K562 (cell line): ENCODE data around the gene TMEM158. TPM values are rescaled to one million over a fixed set of nuclear protein-coding genes. Genes with fewer than 3 reads are reported as not detected.

ENCODE experiments used
- ATAC-seq: fragments of 200-7000 bp; cut with Tn5 transposase; 3 replicates; pipeline ENCODE4 v1.9.1; 2020; ENCODE audit warnings: moderate library complexity
- BruUV-seq: library from RNA; stranded (reverse); fragments of 400-500 nt; replicated peaks from 2 replicates; lab custom pipeline; 2021; lab: Mats Ljungman, UMichigan
- CTCF ChIA-PET: fragments of 300-600 bp; formaldehyde crosslinking; extraction: SDS; loops from one replicate; lab custom pipeline; 2021; ENCODE audit warnings: low intra/inter-chr PET ratio; lab: Yijun Ruan, JAX
- POLR2A ChIA-PET: fragments of 300-600, 350-650 bp; sonication (Branson Sonifier 250); formaldehyde crosslinking; extraction: SDS; loops from one replicate; lab custom pipeline; 2021; ENCODE audit warnings: antibody characterized with exemption, inconsistent platforms; lab: Yijun Ruan, JAX
- DNase-seq, 4 experiments: peaks; one replicate each; pipeline versions ENCODE4 v3.0.0 to v3.0.0-alpha.2; 2011 to 2018; ENCODE audit warnings: low spot score in 3 of 4, mixed read lengths in 3 of 4; ENCODE audit errors: extremely low read depth in 1 of 4
- FAIRE-seq: peaks from 2 replicates; lab custom pipeline; 2011; peaks lifted over from hg19 to GRCh38; lab: Jason Lieb, UNC
- H2AFZ ChIP-seq: 2 replicates; pipeline ENCODE4 v1.6.0; 2011; ENCODE audit warnings: low read depth, low read length, control low read depth, inconsistent platforms
- H3K27ac ChIP-seq: fragments of 200-600 bp; 3 replicates; pipeline ENCODE4 v1.8.0; 2011; ENCODE audit warnings: low read depth, mild to moderate bottlenecking, control low read depth, inconsistent platforms, low read length, moderate library complexity, mixed read lengths; ENCODE audit errors: extremely low read depth
- H3K27me3 ChIP-seq, 2 experiments: fragments of 300-600 bp in 1 of 2; 2 replicates in 1 of 2; 3 replicates in 1 of 2; pipeline versions ENCODE4 v1.6.0 to v1.8.0; 2011; ENCODE audit warnings: inconsistent platforms in 2 of 2, low read length in 2 of 2, mild to moderate bottlenecking in 1 of 2, mixed read lengths in 1 of 2, moderate library complexity in 1 of 2; ENCODE audit not compliant: control insufficient read depth in 2 of 2, insufficient read depth in 2 of 2
- H3K36me3 ChIP-seq: fragments of 300-600 bp; 3 replicates; pipeline ENCODE4 v1.8.0; 2011; ENCODE audit warnings: mild to moderate bottlenecking, low read length, inconsistent platforms; ENCODE audit not compliant: control insufficient read depth, insufficient read depth
- H3K4me1 ChIP-seq, 2 experiments: fragments of 200-600 bp in 1 of 2; replicated peaks in 1 of 2; 2 replicates in 1 of 2; 3 replicates in 1 of 2; pipeline versions ENCODE4 v1.5.1 to v1.8.0; 2011; ENCODE audit warnings: inconsistent platforms in 2 of 2, low read length in 2 of 2, mild to moderate bottlenecking in 1 of 2, mixed read lengths in 1 of 2, moderate library complexity in 1 of 2; ENCODE audit not compliant: control insufficient read depth in 2 of 2, insufficient read depth in 2 of 2
- H3K4me2 ChIP-seq: 2 replicates; pipeline ENCODE4 v1.6.1; 2011; ENCODE audit warnings: low read length, control low read depth, inconsistent platforms, mixed read lengths; ENCODE audit not compliant: insufficient read depth
- H3K4me3 ChIP-seq: fragments of 200-600 bp; sonication (generic), shearing (Covaris generic); 2 replicates; pipeline ENCODE4 v1.5.1; 2016; ENCODE audit warnings: control low read depth, inconsistent platforms
- H3K79me2 ChIP-seq: fragments of 200-600 bp; 3 replicates; pipeline ENCODE4 v1.8.0; 2011; ENCODE audit warnings: low read length, inconsistent platforms; ENCODE audit not compliant: control insufficient read depth, insufficient read depth
- H3K9ac ChIP-seq, 2 experiments: 2 replicates each; pipeline versions ENCODE4 v1.6.0 to v1.6.1; 2011; ENCODE audit warnings: low read depth in 2 of 2, low read length in 2 of 2, control low read depth in 1 of 2, inconsistent platforms in 1 of 2, mild to moderate bottlenecking in 1 of 2, mixed read lengths in 1 of 2; ENCODE audit not compliant: insufficient read depth in 1 of 2
- H3K9me1 ChIP-seq: one replicate; pipeline ENCODE4 v1.6.0; 2011; ENCODE audit warnings: inconsistent platforms, mild to moderate bottlenecking, low read length, moderate library complexity; ENCODE audit not compliant: control insufficient read depth, insufficient read depth
- H3K9me3 ChIP-seq: replicated peaks from 2 replicates; pipeline ENCODE4 v1.5.1; 2011; ENCODE audit warnings: low read depth, low read length, inconsistent platforms; ENCODE audit not compliant: control insufficient read depth, insufficient read depth
- H4K20me1 ChIP-seq: replicated peaks from 2 replicates; pipeline ENCODE4 v1.6.1; 2011; ENCODE audit warnings: low read length, inconsistent platforms, mixed read lengths; ENCODE audit not compliant: control insufficient read depth, insufficient read depth
- C11orf30 ChIP-seq: fragments of 450-650 bp; IDR thresholded peaks from 2 replicates; pipeline ENCODE4 v1.6.1; 2016; ENCODE audit warnings: low read depth, mild to moderate bottlenecking
- HDAC3 ChIP-seq: fragments of 450-650 bp; IDR thresholded peaks from 2 replicates; pipeline ENCODE4 v1.6.1; 2018; ENCODE audit warnings: borderline replicate concordance, mild to moderate bottlenecking, moderate library complexity; ENCODE audit not compliant: partially characterized antibody
- KDM1A ChIP-seq, 2 experiments: fragments of 450-650 bp; IDR thresholded peaks; 2 replicates each; pipeline ENCODE4 v1.6.1; 2016; ENCODE audit warnings: mild to moderate bottlenecking in 2 of 2
- MAFF ChIP-seq: IDR thresholded peaks from 2 replicates; pipeline ENCODE4 v1.6.1; 2012; ENCODE audit warnings: low read length, improper control_type of control experiment
- NCOA1 ChIP-seq: fragments of 450-650 bp; IDR thresholded peaks from 2 replicates; pipeline ENCODE4 v1.6.1; 2016; ENCODE audit warnings: low read depth
- NONO ChIP-seq, 2 experiments: fragments of 200-400 bp in 1 of 2; fragments of 450-650 bp in 1 of 2; formaldehyde crosslinking in 1 of 2; IDR thresholded peaks; 2 replicates each; pipeline ENCODE4 v1.6.1; 2017; ENCODE audit warnings: low read depth in 2 of 2, mild to moderate bottlenecking in 2 of 2, moderate library complexity in 2 of 2, low read length in 1 of 2
- RFX1 ChIP-seq: fragments of 450-650 bp; IDR thresholded peaks from 2 replicates; pipeline ENCODE4 v1.6.1; 2016; ENCODE audit warnings: mild to moderate bottlenecking, moderate library complexity
- SMC3 ChIP-seq: conservative IDR thresholded peaks from 2 replicates; pipeline ENCODE4 v1.6.1; 2011; ENCODE audit warnings: low read depth, low read length, improper control_type of control experiment; ENCODE audit not compliant: insufficient read depth
- ZFP36 ChIP-seq: fragments of 150-350 bp; IDR thresholded peaks from 2 replicates; pipeline ENCODE4 v1.6.1; 2018; ENCODE audit warnings: low read length, low read depth; ENCODE audit not compliant: partially characterized antibody
- WGBS: fragments of 100-300 bp; shearing (Covaris generic); methylation state at CpG from one replicate; pipeline ENCODE4 v1.1.6; 2016; ENCODE audit warnings: low coverage, mixed read lengths; ENCODE audit not compliant: insufficient coverage; ENCODE audit errors: missing lambda C conversion rate; 5-methylcytosine and 5-hydroxymethylcytosine counted together
- in situ Hi-C: fragments of 300-500 bp; cut with MboI; formaldehyde crosslinking; loops from 4 replicates; pipeline ENCODE4 v1.15.0; 2018; ENCODE audit warnings: inconsistent platforms, mixed read lengths
- intact Hi-C: fragments of 100-400 bp; cut with micrococcal nuclease; formaldehyde crosslinking; loops from 2 replicates; pipeline ENCODE4 v1.14.2; 2022
- polyA plus RNA-seq, 8 experiments: library from polyadenylated mRNA; depleted of rRNA in 4 of 8; stranded (reverse) in 5 of 8; unstranded in 3 of 8; fragments of >200 nt; fragmentation: Nextera tagmentation in 2 of 8; fragmentation: Illumina TruSeq in 1 of 8; extraction: Ambion mirVana in 2 of 8; extraction: Trizol in 1 of 8; gene quantifications; 2 replicates each; pipeline versions ENCODE4 v1.2.1 to v1.2.3, GENCODE V29; 2011 to 2014; ENCODE audit warnings: inconsistent platforms in 1 of 8, missing spikeins in 1 of 8
- total RNA-seq, 7 experiments: library from RNA; depleted of rRNA in 6 of 7; stranded (reverse); fragments of >200 nt in 6 of 7; fragmentation: Illumina TruSeq in 2 of 7; extraction: Trizol in 2 of 7; gene quantifications; 2 replicates each; pipeline versions ENCODE4 v1.2.1 to v1.2.3, GENCODE V29; 2011 to 2021; ENCODE audit warnings: low replicate concordance in 1 of 7
- TF ChIP-seq, protein P1 (sequence below): sonication (generic); formaldehyde crosslinking; IDR thresholded peaks from 2 replicates; pipeline ENCODE4 v1.8.1; 2023; ENCODE audit warnings: mild to moderate bottlenecking, missing genetic modification reagents, moderate library complexity
- TF ChIP-seq, protein P2 (sequence below): sonication (generic); formaldehyde crosslinking; IDR thresholded peaks from 2 replicates; pipeline ENCODE4 v1.8.0; 2023; ENCODE audit warnings: mild to moderate bottlenecking, missing genetic modification reagents
- TF ChIP-seq, protein P3 (sequence below): fragments of 450-650 bp; IDR thresholded peaks from 2 replicates; pipeline ENCODE4 v1.6.1; 2017; ENCODE audit warnings: antibody characterized with exemption, mild to moderate bottlenecking

TMEM158 gene
- total and polyA plus RNA-seq, 9 of the 15 experiments (the other 6 are each of a cell fraction or from before 2014, with no cell fraction given): 2.2 to 46.5 (median 8.4) TPM

DNA sequence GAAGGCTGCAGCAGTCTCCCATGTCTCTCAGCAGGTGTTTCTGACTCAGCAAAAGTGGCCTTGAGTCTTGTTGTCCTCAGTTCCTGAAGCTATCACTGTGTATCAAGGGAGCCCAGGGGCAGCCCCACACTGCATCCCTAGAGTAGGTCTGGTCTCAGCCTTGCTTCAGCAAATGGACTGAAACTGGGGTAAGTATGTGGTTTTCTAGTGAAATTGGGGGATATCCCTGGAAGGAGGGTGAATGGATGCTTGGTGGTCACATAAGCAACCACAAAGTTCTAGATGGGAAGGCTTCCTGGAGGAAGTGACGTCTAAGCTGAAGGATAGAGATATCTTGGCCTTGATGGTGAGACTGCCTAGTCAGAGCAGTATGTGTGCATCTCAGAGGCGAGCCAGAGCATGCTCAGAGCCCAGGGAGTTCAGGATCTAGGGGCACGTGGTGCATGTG is 38.4 kb downstream of the TMEM158 start:
- Histone ChIP-seq H3K9me3 (no peaks in the 10 kb centered on the region), H3K36me3 (no peaks in the 10 kb centered on the region), H3K27ac (no peak overlapping the region), H3K4me2 (no peak overlapping the region; the same call in 1 of the 2 replicates), H3K9me1 (peaks cover 6% of the 10 kb centered on the region), H3K9ac (no peak overlapping the region), H3K4me3 (no peak overlapping the region), H4K20me1 (no peaks in the 10 kb centered on the region), H3K27me3 (no peaks in the 10 kb centered on the region), H2AFZ (no peak overlapping the region), H3K79me2 (no peaks in the 10 kb centered on the region), H3K4me1 (peaks cover 15 to 31% of the 10 kb centered on the region in 2 experiments)
- FAIRE-seq (no peak), ATAC-seq (no peak), DNase-seq (no peak)
- ChIA-PET CTCF (no interaction called here), POLR2A (interaction anchor here (1.0 kb wide), 1 partner anchor 16 kb away, joined by 3 read pairs; no protein-coding TSS in a partner anchor)
- 19% methylated on average over 3 of the region's 3 CpGs for WGBS
- in situ Hi-C loops (no loop called here), intact Hi-C loops (no loop called here)
- BruUV-seq: no TSS peak
- TF ChIP-seq, protein P1, sequence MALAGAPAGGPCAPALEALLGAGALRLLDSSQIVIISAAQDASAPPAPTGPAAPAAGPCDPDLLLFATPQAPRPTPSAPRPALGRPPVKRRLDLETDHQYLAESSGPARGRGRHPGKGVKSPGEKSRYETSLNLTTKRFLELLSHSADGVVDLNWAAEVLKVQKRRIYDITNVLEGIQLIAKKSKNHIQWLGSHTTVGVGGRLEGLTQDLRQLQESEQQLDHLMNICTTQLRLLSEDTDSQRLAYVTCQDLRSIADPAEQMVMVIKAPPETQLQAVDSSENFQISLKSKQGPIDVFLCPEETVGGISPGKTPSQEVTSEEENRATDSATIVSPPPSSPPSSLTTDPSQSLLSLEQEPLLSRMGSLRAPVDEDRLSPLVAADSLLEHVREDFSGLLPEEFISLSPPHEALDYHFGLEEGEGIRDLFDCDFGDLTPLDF (CRISPR knock-in tag): no peak
- TF ChIP-seq RFX1 (no peak), NCOA1 (no peak), MAFF (peak; percentile 42; the same call in 1 of the 2 replicates), SMC3 (no peak), NONO (IDR thresholded peaks at IDR 0.05; ENCODE audit: low read depth in 2 of 2, low read length in 1 of 2) (no peak), KDM1A (IDR thresholded peaks at IDR 0.05) (0 out of 4 replicates have a peak, but pooled peaks of 1 of the 2 experiments have one; percentile 25), C11orf30 (peak; percentile 75), HDAC3 (no peak), ZFP36 (peak; percentile 88)
- TF ChIP-seq, protein P2, sequence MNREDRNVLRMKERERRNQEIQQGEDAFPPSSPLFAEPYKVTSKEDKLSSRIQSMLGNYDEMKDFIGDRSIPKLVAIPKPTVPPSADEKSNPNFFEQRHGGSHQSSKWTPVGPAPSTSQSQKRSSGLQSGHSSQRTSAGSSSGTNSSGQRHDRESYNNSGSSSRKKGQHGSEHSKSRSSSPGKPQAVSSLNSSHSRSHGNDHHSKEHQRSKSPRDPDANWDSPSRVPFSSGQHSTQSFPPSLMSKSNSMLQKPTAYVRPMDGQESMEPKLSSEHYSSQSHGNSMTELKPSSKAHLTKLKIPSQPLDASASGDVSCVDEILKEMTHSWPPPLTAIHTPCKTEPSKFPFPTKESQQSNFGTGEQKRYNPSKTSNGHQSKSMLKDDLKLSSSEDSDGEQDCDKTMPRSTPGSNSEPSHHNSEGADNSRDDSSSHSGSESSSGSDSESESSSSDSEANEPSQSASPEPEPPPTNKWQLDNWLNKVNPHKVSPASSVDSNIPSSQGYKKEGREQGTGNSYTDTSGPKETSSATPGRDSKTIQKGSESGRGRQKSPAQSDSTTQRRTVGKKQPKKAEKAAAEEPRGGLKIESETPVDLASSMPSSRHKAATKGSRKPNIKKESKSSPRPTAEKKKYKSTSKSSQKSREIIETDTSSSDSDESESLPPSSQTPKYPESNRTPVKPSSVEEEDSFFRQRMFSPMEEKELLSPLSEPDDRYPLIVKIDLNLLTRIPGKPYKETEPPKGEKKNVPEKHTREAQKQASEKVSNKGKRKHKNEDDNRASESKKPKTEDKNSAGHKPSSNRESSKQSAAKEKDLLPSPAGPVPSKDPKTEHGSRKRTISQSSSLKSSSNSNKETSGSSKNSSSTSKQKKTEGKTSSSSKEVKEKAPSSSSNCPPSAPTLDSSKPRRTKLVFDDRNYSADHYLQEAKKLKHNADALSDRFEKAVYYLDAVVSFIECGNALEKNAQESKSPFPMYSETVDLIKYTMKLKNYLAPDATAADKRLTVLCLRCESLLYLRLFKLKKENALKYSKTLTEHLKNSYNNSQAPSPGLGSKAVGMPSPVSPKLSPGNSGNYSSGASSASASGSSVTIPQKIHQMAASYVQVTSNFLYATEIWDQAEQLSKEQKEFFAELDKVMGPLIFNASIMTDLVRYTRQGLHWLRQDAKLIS (CRISPR knock-in tag): no peak
- TF ChIP-seq, protein P3, sequence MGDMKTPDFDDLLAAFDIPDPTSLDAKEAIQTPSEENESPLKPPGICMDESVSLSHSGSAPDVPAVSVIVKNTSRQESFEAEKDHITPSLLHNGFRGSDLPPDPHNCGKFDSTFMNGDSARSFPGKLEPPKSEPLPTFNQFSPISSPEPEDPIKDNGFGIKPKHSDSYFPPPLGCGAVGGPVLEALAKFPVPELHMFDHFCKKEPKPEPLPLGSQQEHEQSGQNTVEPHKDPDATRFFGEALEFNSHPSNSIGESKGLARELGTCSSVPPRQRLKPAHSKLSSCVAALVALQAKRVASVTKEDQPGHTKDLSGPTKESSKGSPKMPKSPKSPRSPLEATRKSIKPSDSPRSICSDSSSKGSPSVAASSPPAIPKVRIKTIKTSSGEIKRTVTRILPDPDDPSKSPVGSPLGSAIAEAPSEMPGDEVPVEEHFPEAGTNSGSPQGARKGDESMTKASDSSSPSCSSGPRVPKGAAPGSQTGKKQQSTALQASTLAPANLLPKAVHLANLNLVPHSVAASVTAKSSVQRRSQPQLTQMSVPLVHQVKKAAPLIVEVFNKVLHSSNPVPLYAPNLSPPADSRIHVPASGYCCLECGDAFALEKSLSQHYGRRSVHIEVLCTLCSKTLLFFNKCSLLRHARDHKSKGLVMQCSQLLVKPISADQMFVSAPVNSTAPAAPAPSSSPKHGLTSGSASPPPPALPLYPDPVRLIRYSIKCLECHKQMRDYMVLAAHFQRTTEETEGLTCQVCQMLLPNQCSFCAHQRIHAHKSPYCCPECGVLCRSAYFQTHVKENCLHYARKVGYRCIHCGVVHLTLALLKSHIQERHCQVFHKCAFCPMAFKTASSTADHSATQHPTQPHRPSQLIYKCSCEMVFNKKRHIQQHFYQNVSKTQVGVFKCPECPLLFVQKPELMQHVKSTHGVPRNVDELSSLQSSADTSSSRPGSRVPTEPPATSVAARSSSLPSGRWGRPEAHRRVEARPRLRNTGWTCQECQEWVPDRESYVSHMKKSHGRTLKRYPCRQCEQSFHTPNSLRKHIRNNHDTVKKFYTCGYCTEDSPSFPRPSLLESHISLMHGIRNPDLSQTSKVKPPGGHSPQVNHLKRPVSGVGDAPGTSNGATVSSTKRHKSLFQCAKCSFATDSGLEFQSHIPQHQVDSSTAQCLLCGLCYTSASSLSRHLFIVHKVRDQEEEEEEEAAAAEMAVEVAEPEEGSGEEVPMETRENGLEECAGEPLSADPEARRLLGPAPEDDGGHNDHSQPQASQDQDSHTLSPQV: no peak
